22Rv1 (cell line): ENCODE measurements around the gene RBMS1.

Source experiments
- H3K27ac ChIP-seq: fragments of 450-650 bp; 2 replicates; pipeline ENCODE4 v1.5.1; 2017
- ZFX ChIP-seq: fragments of 450-650 bp; IDR thresholded peaks from 2 replicates; pipeline ENCODE4 v1.6.1; 2017; ENCODE audit warnings: antibody characterized with exemption, borderline replicate concordance
- TF ChIP-seq, protein P1 (sequence below): fragments of 450-650 bp; IDR thresholded peaks from 2 replicates; pipeline ENCODE4 v1.5.1; 2017; ENCODE audit warnings: mild to moderate bottlenecking

Gene RBMS1

DNA sequence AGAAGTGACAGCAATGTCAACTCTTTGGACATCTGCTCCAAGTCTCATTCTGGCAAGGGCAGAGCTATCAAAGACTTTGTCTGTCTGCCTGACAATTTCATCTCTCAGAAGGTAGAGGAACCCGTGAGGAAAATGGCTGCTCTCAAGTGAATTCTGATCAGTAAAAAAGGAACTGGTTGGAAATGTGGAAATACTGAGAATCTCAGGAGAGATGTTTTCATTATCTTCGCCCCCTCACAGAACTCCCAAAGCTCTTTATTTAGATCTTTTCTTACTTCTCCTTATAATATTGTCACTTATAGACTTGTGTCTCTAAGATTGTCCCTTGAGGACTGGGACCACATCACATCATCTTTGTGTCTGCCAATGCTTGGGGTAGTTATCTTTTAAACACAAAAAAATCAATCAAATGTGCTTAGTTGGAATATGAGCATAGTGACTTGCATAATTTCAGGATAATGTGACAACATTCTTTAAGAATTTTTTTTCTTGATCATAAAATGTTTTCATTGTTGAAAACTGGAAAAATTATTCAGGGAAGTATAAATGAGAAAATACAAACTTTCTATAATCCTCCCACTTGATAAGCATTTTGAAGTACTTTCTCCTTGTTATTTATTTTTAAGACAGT, 225.3 kb downstream of the RBMS1 start:
- H3K27ac ChIP-seq, result no peak overlapping the region
- TF ChIP-seq ZFX, result no peak
- TF ChIP-seq, protein P1, sequence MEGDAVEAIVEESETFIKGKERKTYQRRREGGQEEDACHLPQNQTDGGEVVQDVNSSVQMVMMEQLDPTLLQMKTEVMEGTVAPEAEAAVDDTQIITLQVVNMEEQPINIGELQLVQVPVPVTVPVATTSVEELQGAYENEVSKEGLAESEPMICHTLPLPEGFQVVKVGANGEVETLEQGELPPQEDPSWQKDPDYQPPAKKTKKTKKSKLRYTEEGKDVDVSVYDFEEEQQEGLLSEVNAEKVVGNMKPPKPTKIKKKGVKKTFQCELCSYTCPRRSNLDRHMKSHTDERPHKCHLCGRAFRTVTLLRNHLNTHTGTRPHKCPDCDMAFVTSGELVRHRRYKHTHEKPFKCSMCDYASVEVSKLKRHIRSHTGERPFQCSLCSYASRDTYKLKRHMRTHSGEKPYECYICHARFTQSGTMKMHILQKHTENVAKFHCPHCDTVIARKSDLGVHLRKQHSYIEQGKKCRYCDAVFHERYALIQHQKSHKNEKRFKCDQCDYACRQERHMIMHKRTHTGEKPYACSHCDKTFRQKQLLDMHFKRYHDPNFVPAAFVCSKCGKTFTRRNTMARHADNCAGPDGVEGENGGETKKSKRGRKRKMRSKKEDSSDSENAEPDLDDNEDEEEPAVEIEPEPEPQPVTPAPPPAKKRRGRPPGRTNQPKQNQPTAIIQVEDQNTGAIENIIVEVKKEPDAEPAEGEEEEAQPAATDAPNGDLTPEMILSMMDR, result no peak

DNA sequence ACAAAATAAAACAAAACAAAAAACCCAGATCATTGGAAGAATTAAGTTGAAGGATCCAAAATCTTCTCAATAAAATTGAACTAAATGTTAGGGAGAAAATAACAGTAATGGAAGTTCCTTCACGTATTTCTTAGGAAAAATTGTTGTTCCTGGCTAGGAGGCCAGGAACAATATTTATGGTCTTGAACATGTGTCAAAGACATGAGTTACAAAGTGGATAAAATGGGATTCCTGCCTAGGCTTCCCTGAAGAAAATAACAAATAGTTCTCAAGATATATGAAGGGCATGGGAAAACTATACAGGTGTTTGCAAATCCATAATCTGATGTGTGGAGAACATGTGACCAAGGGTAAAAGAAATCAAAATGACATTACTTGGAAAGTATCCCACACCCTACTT, 225.9 kb downstream of the RBMS1 start:
- no peak overlapping the region for H3K27ac ChIP-seq
- TF ChIP-seq ZFX, result no peak
- TF ChIP-seq, protein P1, result no peak

DNA sequence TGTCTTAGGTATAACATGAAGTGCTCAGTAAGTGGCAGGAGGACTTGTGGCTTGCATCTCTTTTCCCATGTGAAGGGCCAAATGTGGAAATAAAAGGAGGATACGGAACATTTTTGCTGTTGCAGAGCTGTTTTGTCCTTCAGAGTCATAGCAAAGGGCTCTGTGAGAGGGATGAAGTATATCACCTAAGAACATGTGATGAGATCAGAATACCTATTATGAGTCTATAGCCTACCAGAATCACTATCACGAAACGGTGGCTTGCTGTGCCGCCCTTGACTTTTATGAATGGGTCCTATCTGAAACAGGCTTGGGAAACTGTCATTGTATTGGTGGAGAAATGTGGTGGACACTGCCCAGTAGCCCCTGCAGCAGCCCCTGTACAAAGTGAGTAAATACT, 226.6 kb downstream of the RBMS1 start:
- TF ChIP-seq ZFX, result no peak
- H3K27ac ChIP-seq, result no peak overlapping the region

DNA sequence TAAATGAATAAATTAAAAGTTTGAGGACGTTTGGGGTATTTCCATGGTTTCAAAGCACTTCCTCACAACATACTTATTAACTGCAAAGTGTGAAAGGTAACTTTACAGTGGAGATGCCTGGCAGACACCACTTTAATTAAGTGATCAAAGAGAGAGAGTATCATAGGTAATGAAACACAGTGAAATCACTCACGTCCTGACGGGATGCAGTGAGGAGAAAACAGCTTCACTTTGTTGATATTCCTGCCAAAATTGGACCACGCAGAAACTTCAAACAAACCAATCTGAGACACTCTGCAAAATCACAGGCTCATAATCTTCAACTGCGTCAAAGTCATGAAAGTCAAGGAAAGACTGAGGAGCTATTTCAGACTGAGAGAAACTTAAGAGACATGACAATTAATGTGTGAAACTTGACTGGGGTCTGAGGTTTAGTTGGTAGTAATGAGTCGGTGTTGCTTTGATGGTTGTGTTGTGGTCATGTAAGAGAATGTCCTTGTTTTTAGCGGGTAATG, 227.5 kb downstream of the RBMS1 start:
- no peak overlapping the region for H3K27ac ChIP-seq
- TF ChIP-seq, protein P1, result no peak
- TF ChIP-seq ZFX, result no peak

DNA sequence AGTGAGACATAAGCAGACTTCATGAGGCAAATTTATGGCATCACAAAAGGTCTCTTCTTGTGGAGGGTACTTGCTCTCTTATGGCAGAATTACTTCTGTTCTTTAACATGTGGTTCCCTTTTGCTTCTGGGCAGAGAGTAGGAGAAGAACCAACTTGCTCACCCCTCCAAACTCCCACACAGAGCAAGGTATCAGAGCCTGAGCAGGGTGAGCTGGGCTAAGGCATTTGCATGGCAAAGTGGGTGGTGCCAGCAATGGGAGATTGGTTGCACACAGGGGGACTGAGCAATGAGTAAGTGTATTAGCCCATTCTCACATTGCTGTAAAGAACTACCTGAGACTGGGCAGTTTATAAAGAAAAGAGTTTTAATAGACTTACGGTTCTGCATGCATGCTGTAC, 229.3 kb downstream of the RBMS1 start:
- H3K27ac ChIP-seq, result no peak overlapping the region
- TF ChIP-seq ZFX, result no peak
- TF ChIP-seq, protein P1, result no peak

DNA sequence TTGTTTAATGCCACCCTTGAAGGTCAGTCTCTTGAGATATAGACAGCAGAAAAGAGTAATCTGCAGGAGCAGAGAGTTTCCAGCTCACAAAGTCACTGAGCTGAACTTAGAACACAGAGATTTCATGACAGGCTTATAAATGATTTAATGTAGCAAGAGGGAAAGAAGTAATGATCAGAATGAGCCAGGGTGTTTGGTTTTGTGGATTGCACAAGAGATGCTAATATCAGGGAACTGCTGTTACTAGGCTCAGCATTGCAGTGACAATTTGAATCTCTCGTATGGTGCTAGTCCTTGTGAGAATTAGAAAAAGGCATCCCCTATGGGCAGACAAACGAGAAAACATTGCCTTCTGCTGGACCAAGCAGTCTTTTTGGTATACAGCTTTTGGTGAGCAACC, 231.9 kb downstream of the RBMS1 start:
- no peak overlapping the region for H3K27ac ChIP-seq
- TF ChIP-seq, protein P1, result no peak
- TF ChIP-seq ZFX, result no peak

DNA sequence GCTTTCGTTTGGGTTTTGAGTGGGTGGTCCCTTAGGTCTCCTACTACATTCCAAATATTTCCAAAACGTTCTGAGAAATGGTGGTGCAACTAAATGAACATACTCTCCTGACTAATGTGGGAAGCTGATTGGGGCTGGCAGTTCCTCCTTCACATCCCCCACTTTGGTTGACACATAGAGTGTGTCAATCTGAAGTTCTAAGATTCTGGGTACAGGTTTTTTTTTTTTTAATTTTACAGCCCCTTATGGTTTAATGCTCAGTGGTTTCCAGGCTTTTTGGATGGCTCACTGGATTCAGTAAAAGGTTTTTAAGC, 235.2 kb downstream of the RBMS1 start:
- H3K27ac ChIP-seq, result no peak overlapping the region
- TF ChIP-seq ZFX, result no peak
- TF ChIP-seq, protein P1, result no peak

DNA sequence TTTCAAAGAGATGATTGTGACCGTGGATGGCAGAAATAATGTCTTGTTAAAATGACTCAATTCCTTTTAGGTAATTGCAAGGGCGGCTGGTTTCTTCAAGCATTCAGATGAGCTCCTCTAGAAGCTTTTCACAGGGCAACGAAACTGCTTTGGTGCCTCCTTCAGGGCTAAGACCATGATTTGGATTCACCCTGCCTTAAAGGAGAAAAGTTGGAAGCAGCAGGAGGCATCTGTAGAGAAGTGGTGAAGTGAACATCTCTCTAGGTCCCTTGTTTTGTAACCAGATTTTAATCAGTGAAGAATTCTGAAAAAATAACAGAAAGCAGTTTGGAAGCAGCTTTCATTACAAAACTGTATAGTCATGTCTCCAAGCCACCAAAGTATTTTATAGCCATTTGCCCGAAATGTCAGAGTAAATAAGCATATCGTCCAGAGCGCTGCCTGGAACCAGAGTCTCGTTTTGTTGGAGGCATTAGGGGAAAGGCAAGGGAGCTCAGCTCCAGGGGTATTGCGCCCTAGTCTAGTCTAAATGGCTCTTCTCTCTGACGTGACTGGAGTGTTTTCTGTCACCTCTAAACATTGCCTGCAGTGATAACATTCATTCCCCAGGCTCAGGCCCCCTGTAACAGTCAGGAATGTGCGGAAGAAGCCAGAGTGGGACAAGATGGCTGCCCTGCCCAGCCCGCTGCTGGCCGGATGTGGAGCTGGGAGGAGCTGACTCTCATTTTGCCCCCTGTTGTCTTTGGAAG, 235.7 kb downstream of the RBMS1 start:
- no peak overlapping the region for H3K27ac ChIP-seq

More for the DNA sequence above, 235.7 kb downstream of the RBMS1 start:
- no peak for TF ChIP-seq ZFX
- TF ChIP-seq, protein P1, result no peak
